Neutrophil (primary cell): ENCODE measurements around the gene ALLC.
"Not testable (repeated sequence)": the region's sequence is repeated elsewhere in the genome, so short reads cannot be mapped to it uniquely, and the experiment has no call there.

ENCODE experiments used
- H3K27ac ChIP-seq: fragments of 200-600 bp; sonication (generic); 2 replicates; pipeline ENCODE4 v1.5.1; 2016; ENCODE audit warnings: mild to moderate bottlenecking, moderate library complexity
- H3K27me3 ChIP-seq: fragments of 200-600 bp; sonication (generic); 2 replicates; pipeline ENCODE4 v1.6.0; 2016; ENCODE audit warnings: mild to moderate bottlenecking
- H3K36me3 ChIP-seq: fragments of 200-600 bp; sonication (generic); 2 replicates; pipeline ENCODE4 v1.5.1; 2017
- H3K4me1 ChIP-seq, 2 experiments: fragments of 200-600 bp in 1 of 2; sonication (generic) in 1 of 2; 1 replicate in 1 of 2; 2 replicates in 1 of 2; pipeline versions ENCODE4 v1.5.1 to v1.6.1; 2013 to 2016; ENCODE audit warnings: low read depth in 1 of 2, low read length in 1 of 2, mild to moderate bottlenecking in 1 of 2, moderate library complexity in 1 of 2; ENCODE audit not compliant: control insufficient read depth in 1 of 2, insufficient read depth in 1 of 2
- H3K4me3 ChIP-seq, 2 experiments: fragments of 200-600 bp in 1 of 2; sonication (generic) in 1 of 2; 1 replicate in 1 of 2; 2 replicates in 1 of 2; pipeline ENCODE4 v1.5.1; 2013 to 2016; ENCODE audit warnings: low read depth in 1 of 2, low read length in 1 of 2, mild to moderate bottlenecking in 1 of 2, moderate library complexity in 1 of 2
- H3K9me3 ChIP-seq: fragments of 200-600 bp; sonication (generic); 2 replicates; pipeline ENCODE4 v1.5.1; 2016
- TF ChIP-seq, protein P1 (sequence below): fragments of 200-600 bp; sonication (generic); IDR thresholded peaks from 2 replicates; pipeline ENCODE4 v1.5.1; 2016; ENCODE audit warnings: antibody characterized with exemption

ALLC gene

DNA sequence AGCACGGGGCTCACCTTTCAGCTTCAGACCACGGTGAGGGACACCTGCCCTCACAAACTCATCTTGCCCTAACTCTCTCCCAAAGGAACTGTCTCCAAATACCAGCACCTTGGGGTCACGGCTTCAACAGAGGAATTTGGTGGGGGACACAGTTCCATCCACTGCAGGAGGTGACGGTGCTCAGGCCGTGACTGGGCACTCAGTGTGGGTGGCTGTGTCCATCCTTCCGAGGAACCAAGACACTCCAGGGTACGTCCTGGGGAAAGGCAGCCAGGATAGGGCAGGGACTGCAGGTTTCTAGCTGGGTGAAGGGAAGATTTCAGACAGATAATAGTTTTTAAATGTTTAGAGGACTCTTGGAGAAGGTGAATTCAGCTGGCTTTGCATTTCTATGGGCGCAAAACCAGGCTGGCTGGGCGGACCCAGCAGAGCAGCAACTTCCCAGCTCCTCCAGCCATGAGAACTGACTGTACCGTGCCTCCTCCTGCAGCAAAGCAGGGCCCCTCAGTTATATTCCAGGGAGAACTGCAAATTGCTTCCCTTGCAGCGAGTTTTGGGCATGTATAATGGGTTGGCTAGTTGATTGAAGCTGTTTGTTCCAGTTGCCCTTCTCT, 23.9 kb upstream of the ALLC start:
- H3K4me3 ChIP-seq, result no peak overlapping the region
- TF ChIP-seq, protein P1, sequence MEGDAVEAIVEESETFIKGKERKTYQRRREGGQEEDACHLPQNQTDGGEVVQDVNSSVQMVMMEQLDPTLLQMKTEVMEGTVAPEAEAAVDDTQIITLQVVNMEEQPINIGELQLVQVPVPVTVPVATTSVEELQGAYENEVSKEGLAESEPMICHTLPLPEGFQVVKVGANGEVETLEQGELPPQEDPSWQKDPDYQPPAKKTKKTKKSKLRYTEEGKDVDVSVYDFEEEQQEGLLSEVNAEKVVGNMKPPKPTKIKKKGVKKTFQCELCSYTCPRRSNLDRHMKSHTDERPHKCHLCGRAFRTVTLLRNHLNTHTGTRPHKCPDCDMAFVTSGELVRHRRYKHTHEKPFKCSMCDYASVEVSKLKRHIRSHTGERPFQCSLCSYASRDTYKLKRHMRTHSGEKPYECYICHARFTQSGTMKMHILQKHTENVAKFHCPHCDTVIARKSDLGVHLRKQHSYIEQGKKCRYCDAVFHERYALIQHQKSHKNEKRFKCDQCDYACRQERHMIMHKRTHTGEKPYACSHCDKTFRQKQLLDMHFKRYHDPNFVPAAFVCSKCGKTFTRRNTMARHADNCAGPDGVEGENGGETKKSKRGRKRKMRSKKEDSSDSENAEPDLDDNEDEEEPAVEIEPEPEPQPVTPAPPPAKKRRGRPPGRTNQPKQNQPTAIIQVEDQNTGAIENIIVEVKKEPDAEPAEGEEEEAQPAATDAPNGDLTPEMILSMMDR, result no peak
- H3K27me3 ChIP-seq, result no peaks in the 10 kb centered on the region
- no peaks in the 10 kb centered on the region for H3K9me3 ChIP-seq
- no peaks in the 10 kb centered on the region for H3K4me1 ChIP-seq
- no peaks in the 10 kb centered on the region for H3K36me3 ChIP-seq
- no peak overlapping the region for H3K27ac ChIP-seq

DNA sequence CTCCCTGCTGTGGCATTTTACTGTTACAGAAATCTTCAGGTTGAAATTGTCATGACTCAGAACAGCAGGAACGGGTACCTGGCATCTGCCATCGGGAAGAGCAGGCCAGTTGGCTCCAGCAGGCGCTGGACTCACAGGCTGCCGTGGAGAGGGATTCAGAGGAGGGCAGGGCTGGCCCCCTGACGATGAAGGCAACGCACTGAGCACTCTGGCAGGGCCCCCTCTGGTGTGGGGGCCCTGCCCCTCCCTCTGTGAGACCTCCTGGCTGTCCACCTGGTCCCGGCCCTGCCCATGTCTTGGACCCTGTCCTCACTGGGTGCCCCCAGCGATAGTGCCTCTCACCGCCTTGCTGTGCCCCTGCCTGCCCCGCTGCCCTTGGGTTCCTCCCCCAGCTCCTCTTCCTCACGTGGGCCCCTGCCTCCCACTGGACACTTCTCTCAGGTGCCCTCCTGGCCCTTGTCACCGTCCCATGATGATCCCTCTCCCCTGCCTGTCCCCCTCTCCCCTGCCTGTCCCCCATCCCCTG, 23.3 kb upstream of the ALLC start:
- H3K27me3 ChIP-seq, result no peaks in the 10 kb centered on the region
- H3K4me3 ChIP-seq, result no peak overlapping the region
- no peaks in the 10 kb centered on the region for H3K9me3 ChIP-seq
- TF ChIP-seq, protein P1, result no peak
- no peaks in the 10 kb centered on the region for H3K4me1 ChIP-seq
- H3K27ac ChIP-seq, result no peak overlapping the region
- H3K36me3 ChIP-seq, result no peaks in the 10 kb centered on the region

DNA sequence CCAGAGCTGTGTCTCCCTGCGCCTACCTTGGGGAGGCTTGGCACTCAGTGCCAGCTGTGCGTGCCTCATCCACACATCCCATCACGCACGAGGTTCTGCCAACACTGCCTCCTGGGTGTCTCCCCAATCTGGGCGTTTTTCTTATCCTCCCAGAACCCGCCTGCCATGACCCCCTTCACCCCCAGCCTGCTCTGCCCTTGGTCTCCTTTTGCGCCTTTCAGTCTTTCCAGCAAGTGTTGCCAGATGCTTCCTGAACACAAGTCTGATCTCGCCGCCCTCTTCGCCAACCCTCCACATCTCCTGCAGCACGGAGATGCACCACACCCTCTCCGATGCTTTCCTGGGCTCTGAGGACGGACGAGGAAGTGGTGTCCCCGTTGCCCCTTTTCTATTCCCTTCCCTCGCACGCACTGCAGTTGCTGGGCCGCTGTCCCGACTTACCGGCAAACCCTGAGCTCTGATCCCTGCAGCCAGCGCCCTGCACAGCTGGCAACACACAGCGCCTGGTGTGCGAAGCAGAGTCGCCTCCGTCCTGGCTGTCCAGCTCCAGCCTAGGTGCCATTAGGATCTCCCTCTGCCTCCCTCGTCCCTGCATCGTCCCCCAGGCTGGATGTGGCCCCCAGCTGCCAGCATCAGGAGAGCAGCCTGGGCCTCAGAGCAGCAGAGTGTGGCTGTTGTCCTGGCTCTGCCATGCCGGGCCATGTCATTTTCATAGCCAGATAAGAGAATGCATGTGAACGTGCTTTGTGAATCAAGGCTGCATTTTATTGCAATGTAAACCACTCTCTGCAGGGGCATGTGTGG, 22.6 kb upstream of the ALLC start:
- H3K9me3 ChIP-seq, result no peaks in the 10 kb centered on the region
- TF ChIP-seq, protein P1, result no peak
- no peak overlapping the region for H3K27ac ChIP-seq
- no peaks in the 10 kb centered on the region for H3K27me3 ChIP-seq
- H3K4me3 ChIP-seq, result no peak overlapping the region
- no peaks in the 10 kb centered on the region for H3K4me1 ChIP-seq
- no peaks in the 10 kb centered on the region for H3K36me3 ChIP-seq

DNA sequence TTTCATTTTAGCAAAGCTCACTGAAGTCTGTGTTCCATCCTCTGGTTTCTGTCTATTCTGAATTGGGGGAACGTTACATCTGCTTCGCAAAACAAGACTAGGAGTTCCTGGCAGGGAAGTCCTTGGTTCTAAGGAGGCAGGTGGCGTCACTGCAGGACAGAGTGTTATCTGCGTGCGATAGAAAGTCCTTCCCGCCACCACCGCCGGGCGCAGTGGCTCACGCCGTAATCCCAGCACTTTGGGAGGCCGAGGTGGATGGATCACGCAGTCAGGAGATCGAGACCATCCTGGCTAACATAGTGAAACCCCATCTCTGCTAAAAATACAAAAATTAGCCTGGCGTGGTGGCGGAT, 22.0 kb upstream of the ALLC start:
- not testable (repeated sequence) for H3K9me3 ChIP-seq, H3K27me3 ChIP-seq, H3K4me1 ChIP-seq, H3K4me3 ChIP-seq, H3K36me3 ChIP-seq, H3K27ac ChIP-seq

DNA sequence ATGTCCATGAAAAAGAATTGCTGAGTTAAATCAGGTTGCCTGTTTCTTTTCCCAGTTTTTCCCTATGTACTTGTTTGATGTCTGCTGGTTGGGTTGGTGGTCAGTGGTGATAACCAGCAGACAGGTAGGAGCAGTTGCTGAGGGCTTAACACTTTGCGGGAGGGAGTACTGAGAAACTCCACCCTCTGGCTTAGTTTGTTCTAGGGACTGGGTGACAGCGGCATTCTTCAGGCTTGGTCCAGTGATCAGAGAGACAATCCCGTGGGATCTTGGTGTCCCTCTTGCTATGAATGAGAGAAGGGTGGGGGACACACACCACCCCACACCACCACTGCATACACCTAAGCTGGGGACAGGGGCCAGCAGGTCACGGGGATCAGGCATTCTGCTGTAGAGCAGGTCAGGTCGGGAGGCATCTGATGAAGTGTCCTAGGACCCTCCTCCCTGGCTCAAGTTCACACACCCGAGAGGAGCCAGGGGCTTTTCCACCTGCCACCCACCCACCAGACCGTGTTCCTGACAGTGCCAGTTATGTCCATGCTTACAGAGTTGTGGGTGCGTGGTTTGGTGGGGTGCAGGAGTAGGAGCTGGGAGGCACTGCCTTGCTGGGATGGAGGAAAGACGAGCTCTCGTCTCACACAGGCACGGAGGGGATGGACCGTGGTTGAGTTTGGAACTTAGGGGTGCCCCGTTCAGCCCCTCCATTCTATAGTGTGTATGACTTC, 21.3 kb upstream of the ALLC start:
- no peaks in the 10 kb centered on the region for H3K27me3 ChIP-seq
- H3K4me1 ChIP-seq, result no peaks in the 10 kb centered on the region
- no peaks in the 10 kb centered on the region for H3K36me3 ChIP-seq
- H3K9me3 ChIP-seq, result no peaks in the 10 kb centered on the region
- H3K27ac ChIP-seq, result no peak overlapping the region
- no peak overlapping the region for H3K4me3 ChIP-seq
- TF ChIP-seq, protein P1, result no peak

DNA sequence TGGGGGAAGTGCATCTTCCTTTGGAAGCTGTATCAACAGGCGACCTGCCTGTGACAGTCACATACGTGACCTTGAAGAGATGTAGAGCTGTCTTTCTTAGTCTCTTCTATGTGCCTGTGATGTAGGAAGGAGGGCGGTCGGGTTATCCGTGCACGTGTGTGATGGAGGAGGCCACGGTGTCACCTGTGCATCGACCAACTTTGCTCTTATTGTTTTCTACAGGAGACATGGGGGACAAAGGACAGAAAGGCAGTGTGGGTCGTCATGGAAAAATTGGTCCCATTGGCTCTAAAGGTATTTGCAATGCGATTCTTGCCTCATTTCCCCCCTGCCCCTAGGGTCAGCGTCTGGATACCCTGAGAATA, 20.7 kb upstream of the ALLC start:
- H3K4me1 ChIP-seq, result no peaks in the 10 kb centered on the region
- no peaks in the 10 kb centered on the region for H3K36me3 ChIP-seq
- no peak overlapping the region for H3K4me3 ChIP-seq
- no peaks in the 10 kb centered on the region for H3K27me3 ChIP-seq
- TF ChIP-seq, protein P1, result no peak
- H3K9me3 ChIP-seq, result no peaks in the 10 kb centered on the region
- H3K27ac ChIP-seq, result no peak overlapping the region
